H1 (cell line): ENCODE results near the gene UCP2. TPM values are rescaled to one million over a fixed set of nuclear protein-coding genes. Genes with fewer than 3 reads are reported as not detected.

Source experiments
- CTCF ChIA-PET: fragments of 300-600 bp; sonication (Branson Sonifier 250); formaldehyde crosslinking; loops from one replicate; lab custom pipeline; 2021; ENCODE audit not compliant: partially characterized antibody; lab: Charles Lee
- POLR2A ChIA-PET: fragments of 300-600 bp; sonication (Branson Sonifier 250); formaldehyde crosslinking; loops from one replicate; lab custom pipeline; 2021; ENCODE audit warnings: inconsistent platforms; ENCODE audit not compliant: partially characterized antibody; lab: Charles Lee
- DNase-seq, 2 experiments: peaks; one replicate each; pipeline versions ENCODE4 v3.0.0 to v3.0.0-alpha.2; 2010 to 2022; ENCODE audit warnings: low spot score in 2 of 2, low read depth in 1 of 2, mixed read lengths in 1 of 2
- FAIRE-seq: peaks from 2 replicates; lab custom pipeline; 2011; peaks lifted over from hg19 to GRCh38; lab: Jason Lieb, UNC
- H2AFZ ChIP-seq: 2 replicates; pipeline ENCODE4 v1.8.1; 2012; ENCODE audit warnings: low read length, inconsistent platforms
- H2AK5ac ChIP-seq: 2 replicates; pipeline ENCODE4 v1.6.1; 2013; ENCODE audit warnings: low read depth, low read length
- H2BK120ac ChIP-seq: replicated peaks from 2 replicates; pipeline ENCODE3; 2013; ENCODE audit warnings: low read depth, low read length, inconsistent platforms
- H2BK12ac ChIP-seq: 2 replicates; pipeline ENCODE4 v1.6.1; 2013; ENCODE audit warnings: low read depth, low read length
- H2BK15ac ChIP-seq: 2 replicates; pipeline ENCODE4 v1.6.1; 2013; ENCODE audit warnings: low read length
- H2BK20ac ChIP-seq: 2 replicates; pipeline ENCODE4 v1.6.1; 2013; ENCODE audit warnings: low read length
- H2BK5ac ChIP-seq: 2 replicates; pipeline ENCODE4 v1.6.1; 2013; ENCODE audit warnings: low read depth, low read length
- H3K14ac ChIP-seq: 2 replicates; pipeline ENCODE4 v1.6.1; 2013; ENCODE audit warnings: inconsistent platforms; ENCODE audit not compliant: insufficient read length
- H3K18ac ChIP-seq: 2 replicates; pipeline ENCODE4 v1.6.1; 2013; ENCODE audit warnings: low read length; ENCODE audit errors: extremely low read depth
- H3K23ac ChIP-seq: 2 replicates; pipeline ENCODE4 v1.6.1; 2013; ENCODE audit warnings: inconsistent platforms; ENCODE audit not compliant: insufficient read length
- H3K23me2 ChIP-seq: 2 replicates; pipeline ENCODE4 v1.6.1; 2013; ENCODE audit warnings: low read depth, low read length
- H3K27ac ChIP-seq: 2 replicates; pipeline ENCODE4 v1.6.1; 2011; ENCODE audit warnings: low read depth, low read length, inconsistent platforms
- H3K27me3 ChIP-seq, 4 experiments: replicated peaks in 1 of 4; 1 replicate in 1 of 4; 2 replicates in 3 of 4; pipeline versions ENCODE4 v1.6.1 to v1.8.1; 2011 to 2013; ENCODE audit warnings: low read length in 3 of 4, mild to moderate bottlenecking in 3 of 4, inconsistent platforms in 2 of 4, mixed read lengths in 2 of 4, moderate library complexity in 1 of 4; ENCODE audit not compliant: control insufficient read depth in 3 of 4, insufficient read depth in 3 of 4; ENCODE audit errors: extremely low read depth in 1 of 4
- H3K36me3 ChIP-seq, 4 experiments: 2 replicates each; pipeline versions ENCODE4 v1.6.1 to v1.8.1; 2011 to 2013; ENCODE audit warnings: mild to moderate bottlenecking in 4 of 4, low read length in 3 of 4, moderate library complexity in 2 of 4, control low read depth in 1 of 4, inconsistent platforms in 1 of 4; ENCODE audit not compliant: insufficient read depth in 4 of 4, control insufficient read depth in 2 of 4
- H3K4ac ChIP-seq: replicated peaks from 2 replicates; pipeline ENCODE3; 2013; ENCODE audit warnings: low read length, low read depth, mixed read lengths, inconsistent platforms; ENCODE audit not compliant: insufficient read length
- H3K4me1 ChIP-seq, 4 experiments: replicated peaks in 1 of 4; 1 replicate in 1 of 4; 2 replicates in 3 of 4; pipeline versions ENCODE4 v1.6.1 to v1.8.1; 2011 to 2013; ENCODE audit warnings: low read length in 3 of 4, inconsistent platforms in 2 of 4, mixed read lengths in 1 of 4; ENCODE audit not compliant: insufficient read depth in 4 of 4, control insufficient read depth in 3 of 4
- H3K4me2 ChIP-seq, 2 experiments: 2 replicates each; pipeline versions ENCODE4 v1.6.1 to v1.8.1; 2011 to 2013; ENCODE audit warnings: low read depth in 2 of 2, low read length in 2 of 2, control low read depth in 1 of 2, inconsistent platforms in 1 of 2, mild to moderate bottlenecking in 1 of 2; ENCODE audit not compliant: insufficient read depth in 1 of 2
- H3K4me3 ChIP-seq, 4 experiments: fragments of 200-600, 300-600 bp in 1 of 4; sonication (generic), shearing (Covaris generic), sonication (Bioruptor Twin) in 1 of 4; 2 replicates each; pipeline versions ENCODE4 v1.5.1 to v1.8.1; 2011 to 2016; ENCODE audit warnings: low read length in 4 of 4, low read depth in 3 of 4, control low read depth in 2 of 4, inconsistent platforms in 2 of 4, mild to moderate bottlenecking in 2 of 4, mixed read lengths in 1 of 4, moderate library complexity in 1 of 4; ENCODE audit not compliant: insufficient read depth in 2 of 4; ENCODE audit errors: extremely low read depth in 1 of 4
- H3K56ac ChIP-seq: replicated peaks from 2 replicates; pipeline ENCODE3; 2013; ENCODE audit warnings: low read depth, mild to moderate bottlenecking, mixed read lengths, low read length, inconsistent platforms; ENCODE audit not compliant: insufficient read length
- H3K79me1 ChIP-seq: 2 replicates; pipeline ENCODE4 v1.6.1; 2013; ENCODE audit warnings: low read depth, low read length, control low read depth
- H3K79me2 ChIP-seq, 2 experiments: 2 replicates each; pipeline versions ENCODE4 v1.6.1 to v1.8.1; 2012 to 2013; ENCODE audit warnings: low read length in 2 of 2, mild to moderate bottlenecking in 2 of 2, inconsistent platforms in 1 of 2; ENCODE audit not compliant: insufficient read depth in 2 of 2, control insufficient read depth in 1 of 2
- H3K9ac ChIP-seq, 4 experiments: replicated peaks in 1 of 4; 1 replicate in 1 of 4; 2 replicates in 3 of 4; pipeline versions ENCODE4 v1.6.1 to v1.8.1; 2011 to 2013; ENCODE audit warnings: low read depth in 3 of 4, low read length in 3 of 4, control low read depth in 2 of 4, mild to moderate bottlenecking in 2 of 4, moderate library complexity in 2 of 4, inconsistent platforms in 1 of 4; ENCODE audit errors: extremely low read depth in 1 of 4
- H3K9me3 ChIP-seq, 2 experiments: 2 replicates each; pipeline versions ENCODE4 v1.6.1 to v1.8.1; 2012 to 2013; ENCODE audit warnings: mild to moderate bottlenecking in 2 of 2, moderate library complexity in 2 of 2, control low read depth in 1 of 2, inconsistent platforms in 1 of 2, low read depth in 1 of 2, low read length in 1 of 2, mixed read lengths in 1 of 2; ENCODE audit not compliant: insufficient read depth in 2 of 2
- H4K20me1 ChIP-seq, 2 experiments: replicated peaks in 1 of 2; 2 replicates each; pipeline versions ENCODE3 to v1.8.1; 2011 to 2013; ENCODE audit warnings: inconsistent platforms in 2 of 2, low read length in 2 of 2, mild to moderate bottlenecking in 1 of 2; ENCODE audit not compliant: insufficient read depth in 2 of 2, control insufficient read depth in 1 of 2
- H4K5ac ChIP-seq: 2 replicates; pipeline ENCODE4 v1.6.1; 2013; ENCODE audit warnings: low read length, low read depth, mixed read lengths, inconsistent platforms; ENCODE audit not compliant: insufficient read length
- H4K8ac ChIP-seq: 2 replicates; pipeline ENCODE4 v1.8.0; 2013; ENCODE audit warnings: mild to moderate bottlenecking, moderate library complexity, low read length, inconsistent platforms; ENCODE audit not compliant: insufficient read depth; ENCODE audit errors: extremely low read depth
- H4K91ac ChIP-seq: replicated peaks from 2 replicates; pipeline ENCODE3; 2013; ENCODE audit warnings: low read length, mixed read lengths, inconsistent platforms; ENCODE audit not compliant: insufficient read length
- ATF3 ChIP-seq: IDR thresholded peaks from 2 replicates; pipeline ENCODE4 v1.6.1; 2011; ENCODE audit warnings: low read depth, mild to moderate bottlenecking, low read length; ENCODE audit not compliant: insufficient read depth
- CHD2 ChIP-seq: IDR thresholded peaks from 2 replicates; pipeline ENCODE4 v1.6.1; 2012; ENCODE audit warnings: low read length, improper control_type of control experiment
- CTBP2 ChIP-seq: IDR thresholded peaks from 2 replicates; pipeline ENCODE4 v1.7.0; 2011; ENCODE audit warnings: borderline replicate concordance, mild to moderate bottlenecking, moderate library complexity, mixed read lengths, low read length; ENCODE audit not compliant: insufficient read depth, insufficient read length
- FOSL1 ChIP-seq: IDR thresholded peaks from 2 replicates; pipeline ENCODE4 v1.6.1; 2011; ENCODE audit warnings: mild to moderate bottlenecking, low read depth, low read length, moderate library complexity; ENCODE audit not compliant: insufficient read depth
- HDAC2 ChIP-seq, 2 experiments: fragments of 300-600 bp in 1 of 2; sonication (generic) in 1 of 2; IDR thresholded peaks; 2 replicates each; pipeline ENCODE4 v1.6.1; 2011 to 2012; ENCODE audit warnings: low read depth in 2 of 2, low read length in 2 of 2, mild to moderate bottlenecking in 2 of 2, moderate library complexity in 2 of 2, borderline replicate concordance in 1 of 2, inconsistent platforms in 1 of 2
- HDAC6 ChIP-seq: IDR thresholded peaks from one replicate; pipeline ENCODE4 v1.7.1; 2012; ENCODE audit warnings: low read depth, mild to moderate bottlenecking, inconsistent platforms, low read length, moderate library complexity
- KDM4A ChIP-seq: IDR thresholded peaks from one replicate; pipeline ENCODE4 v1.7.1; 2012; ENCODE audit warnings: low read depth, mild to moderate bottlenecking, moderate library complexity, low read length, inconsistent platforms; ENCODE audit not compliant: severe bottlenecking
- KDM5A ChIP-seq: fragments of 200-600 bp; IDR thresholded peaks from 2 replicates; pipeline ENCODE4 v1.7.1; 2012; ENCODE audit warnings: mild to moderate bottlenecking, low read length, inconsistent platforms, mixed read lengths
- RAD21 ChIP-seq, 2 experiments: IDR thresholded peaks in 1 of 2; conservative IDR thresholded peaks in 1 of 2; 2 replicates each; pipeline ENCODE4 v1.6.1; 2011; ENCODE audit warnings: low read depth in 2 of 2, low read length in 2 of 2, improper control_type of control experiment in 1 of 2, inconsistent platforms in 1 of 2, mild to moderate bottlenecking in 1 of 2, moderate library complexity in 1 of 2
- RNF2 ChIP-seq: fragments of 200-900, 300-1000 bp; sonication (generic); IDR thresholded peaks from 2 replicates; pipeline ENCODE4 v1.7.1; 2016; ENCODE audit warnings: borderline replicate concordance, low read depth, mild to moderate bottlenecking, antibody characterized with exemption, low read length; ENCODE audit not compliant: poor library complexity, severe bottlenecking; ENCODE audit errors: missing control alignments
- SIN3A ChIP-seq, 2 experiments: IDR thresholded peaks in 1 of 2; conservative IDR thresholded peaks in 1 of 2; 2 replicates each; pipeline ENCODE4 v1.6.1; 2011 to 2012; ENCODE audit warnings: low read length in 2 of 2, improper control_type of control experiment in 1 of 2, low read depth in 1 of 2, mild to moderate bottlenecking in 1 of 2
- TCF12 ChIP-seq: IDR thresholded peaks from 2 replicates; pipeline ENCODE4 v1.6.1; 2011; ENCODE audit warnings: low read depth, mild to moderate bottlenecking, low read length
- WGBS, 2 experiments: shearing (Covaris generic) in 1 of 2; methylation state at CpG; one replicate each; pipeline versions ENCODE4 v1.1.6 to v1.1.7; 2013 to 2015; ENCODE audit warnings: low lambda C conversion rate in 2 of 2, mixed read lengths in 2 of 2, inconsistent platforms in 1 of 2, low coverage in 1 of 2, missing lambda C conversion rate in 1 of 2; ENCODE audit not compliant: insufficient replicate concordance in 2 of 2, insufficient coverage in 1 of 2, insufficient read length in 1 of 2; ENCODE audit errors: extremely low coverage in 1 of 2, missing lambda C conversion rate in 1 of 2; 5-methylcytosine and 5-hydroxymethylcytosine counted together
- polyA plus RNA-seq, 7 experiments: library from polyadenylated mRNA; depleted of rRNA in 3 of 7; stranded (reverse) in 5 of 7; unstranded in 2 of 7; fragments of >200 nt in 5 of 7; fragments of 200-250 nt in 2 of 7; gene quantifications; 1 replicate in 5 of 7; 2 replicates in 1 of 7; 4 replicates in 1 of 7; pipeline versions ENCODE4 v1.2.1 to v1.2.3, GENCODE V29; 2011 to 2013; ENCODE audit warnings: missing spikeins in 2 of 7, mixed read lengths in 2 of 7
- total RNA-seq: library from RNA; stranded (reverse); fragmentation: NEBNext Ultra II Directional; extraction: Animal tissue kit (Norgen Biotek cat#: 25700); gene quantifications from 2 replicates; pipeline ENCODE4 v1.2.1, GENCODE V29; 2021

The UCP2 gene
- total and polyA plus RNA-seq, 2 of the 8 experiments (the other 6 are each of a cell fraction or from before 2014, with no cell fraction given), result 46.2 to 55.2 TPM

- Histone ChIP-seq H3K79me2 (no peaks in the 10 kb centered on the region), H3K9ac (no peak overlapping the region), H3K27me3 (no peaks in the 10 kb centered on the region; a peak in 1 of 7 replicates), H2BK12ac (no peak overlapping the region), H3K9me3 (no peaks in the 10 kb centered on the region), H2AFZ (no peak overlapping the region), H3K27ac (no peak overlapping the region), H3K18ac (no peak overlapping the region), H3K4ac (no peak overlapping the region), H2BK120ac (no peak overlapping the region), H2BK15ac (no peak overlapping the region), H3K36me3 (no peaks in the 10 kb centered on the region), H3K56ac (no peak overlapping the region), H2AK5ac (no peak overlapping the region), H3K4me2 (no peak overlapping the region), H3K23ac (no peak overlapping the region), H2BK5ac (no peak overlapping the region), H4K20me1 (no peaks in the 10 kb centered on the region), H3K79me1 (no peaks in the 10 kb centered on the region), H4K8ac (no peak overlapping the region), H4K5ac (no peak overlapping the region), H3K4me3 (no peak overlapping the region), H3K4me1 (peaks cover 0 to 4% (median 2%) of the 10 kb centered on the region in 4 experiments; a peak in 2 of 7 replicates), H2BK20ac (no peak overlapping the region), H3K23me2 (no peaks in the 10 kb centered on the region; the same call in 1 of the 2 replicates), H3K14ac (no peak overlapping the region), H4K91ac (no peak overlapping the region)
- 94% methylated on average over 7 of the region's 7 CpGs; no CpG with 5 or more reads in 1 of the 2 experiments for WGBS, 2 experiments
- DNase-seq (no peak), FAIRE-seq (no peak)
- ChIA-PET POLR2A (no interaction called here), CTCF (interaction anchor here (0.6 to 1.7 kb wide), 2 partner anchors 10 to 460 kb away, joined by 3 to 6 read pairs; no protein-coding TSS in a partner anchor)
- TF ChIP-seq RNF2 (no peak), FOSL1 (no peak), TCF12 (no peak), CHD2 (no peak), HDAC6 (no peak), RAD21 (IDR thresholded peaks at IDR 0.05 in 1 of 2, conservative IDR thresholded peaks at IDR 0.05 in 1 of 2; ENCODE audit: low read depth in 2 of 2, low read length in 2 of 2) (no peak), ATF3 (no peak), KDM4A (no peak), KDM5A (no peak), SIN3A (conservative IDR thresholded peaks at IDR 0.05 in 1 of 2, IDR thresholded peaks at IDR 0.05 in 1 of 2; ENCODE audit: low read depth in 1 of 2, low read length in 2 of 2) (no peak), HDAC2 (IDR thresholded peaks at IDR 0.05; ENCODE audit: borderline replicate concordance in 1 of 2, low read depth in 2 of 2, low read length in 2 of 2) (no peak), CTBP2 (no peak)
These were observed 5.6 kb upstream of the UCP2 start for GRCh38 chr11:73988227-73988626.
